SK-N-SH treated with all-trans-retinoic acid at 6 μM for 48 hours (cell line): ENCODE measurements around the gene ANO9.

Source experiments
- ATAC-seq: fragments of 200-7000 bp; cut with Tn5 transposase; 3 replicates; pipeline ENCODE4 v1.9.1; 2020; ENCODE audit warnings: mild to moderate bottlenecking, moderate library complexity
- ARNTL ChIP-seq: fragments of 450-650 bp; formaldehyde crosslinking; IDR thresholded peaks from 2 replicates; pipeline ENCODE4 v1.5.0; 2020; ENCODE audit warnings: low read depth, mild to moderate bottlenecking, moderate library complexity, borderline replicate concordance
- BACH2 ChIP-seq: fragments of 250-450 bp; sonication (Bioruptor Pico); IDR thresholded peaks from 2 replicates; pipeline ENCODE4 v1.9.0; 2021; ENCODE audit warnings: mild to moderate bottlenecking, borderline replicate concordance
- CSDC2 ChIP-seq: fragments of 250-450 bp; sonication (Bioruptor Pico); IDR thresholded peaks from 2 replicates; pipeline ENCODE4 v1.5.0; 2020; ENCODE audit warnings: mild to moderate bottlenecking, moderate library complexity
- ESRRG ChIP-seq: fragments of 250-450 bp; sonication (Bioruptor Pico); IDR thresholded peaks from 2 replicates; pipeline ENCODE4 v1.6.1; 2021; ENCODE audit warnings: mild to moderate bottlenecking
- GLIS3 ChIP-seq: fragments of 250-450 bp; sonication (Bioruptor Pico); IDR thresholded peaks from 2 replicates; pipeline ENCODE4 v1.5.0; 2020; ENCODE audit warnings: mild to moderate bottlenecking, moderate library complexity
- ISL1 ChIP-seq: fragments of 250-450 bp; sonication (Bioruptor Pico); IDR thresholded peaks from 2 replicates; pipeline ENCODE4 v2.1.2; 2022; ENCODE audit warnings: mild to moderate bottlenecking, moderate library complexity
- OSR1 ChIP-seq: fragments of 250-450 bp; sonication (Bioruptor Pico); IDR thresholded peaks from 2 replicates; pipeline ENCODE4 v1.8.0; 2022; ENCODE audit warnings: moderate library complexity, mild to moderate bottlenecking, inconsistent platforms
- PPARA ChIP-seq: fragments of 250-450 bp; sonication (Bioruptor Pico); IDR thresholded peaks from 2 replicates; pipeline ENCODE4 v1.5.0; 2020; ENCODE audit warnings: mild to moderate bottlenecking, borderline replicate concordance
- RARB ChIP-seq: fragments of 250-450 bp; sonication (Bioruptor Pico); IDR thresholded peaks from 2 replicates; pipeline ENCODE4 v1.8.0; 2021; ENCODE audit warnings: mild to moderate bottlenecking, moderate library complexity
- SNAI2 ChIP-seq: fragments of 250-450 bp; sonication (Bioruptor Pico); IDR thresholded peaks from 2 replicates; pipeline ENCODE4 v1.5.0; 2020; ENCODE audit warnings: mild to moderate bottlenecking, moderate library complexity
- TCF4 ChIP-seq: fragments of 250-450 bp; sonication (Bioruptor Pico); IDR thresholded peaks from 2 replicates; pipeline ENCODE4 v1.8.0; 2021; ENCODE audit warnings: mild to moderate bottlenecking, moderate library complexity, borderline replicate concordance
- TOX ChIP-seq: fragments of 250-450 bp; sonication (Bioruptor Pico); IDR thresholded peaks from 2 replicates; pipeline ENCODE4 v1.8.0; 2021; ENCODE audit warnings: mild to moderate bottlenecking, moderate library complexity, borderline replicate concordance
- ZC3H10 ChIP-seq: fragments of 250-450 bp; sonication (Bioruptor Pico); IDR thresholded peaks from 2 replicates; pipeline ENCODE4 v1.5.1; 2021; ENCODE audit warnings: mild to moderate bottlenecking, moderate library complexity
- ZFP3 ChIP-seq: fragments of 250-450 bp; sonication (Bioruptor Pico); IDR thresholded peaks from 2 replicates; pipeline ENCODE4 v1.5.0; 2020; ENCODE audit warnings: mild to moderate bottlenecking, moderate library complexity
- ZFP30 ChIP-seq: fragments of 450-650 bp; formaldehyde crosslinking; IDR thresholded peaks from 2 replicates; pipeline ENCODE4 v1.5.0; 2022; ENCODE audit warnings: mild to moderate bottlenecking, moderate library complexity
- ZNF565 ChIP-seq: fragments of 450-650 bp; formaldehyde crosslinking; conservative IDR thresholded peaks from 2 replicates; pipeline ENCODE4 v1.5.0; 2020; ENCODE audit warnings: low read depth, mild to moderate bottlenecking, moderate library complexity
- ZNF70 ChIP-seq: fragments of 450-650 bp; formaldehyde crosslinking; IDR thresholded peaks from 2 replicates; pipeline ENCODE4 v1.5.0; 2020; ENCODE audit warnings: mild to moderate bottlenecking, moderate library complexity
- ZNF8 ChIP-seq: fragments of 450-650 bp; formaldehyde crosslinking; IDR thresholded peaks from 2 replicates; pipeline ENCODE4 v1.5.0; 2020; ENCODE audit warnings: mild to moderate bottlenecking, moderate library complexity
- TF ChIP-seq, protein P1 (sequence below): fragments of 250-450 bp; sonication (Bioruptor Pico); IDR thresholded peaks from 2 replicates; pipeline ENCODE4 v1.5.1; 2021; ENCODE audit warnings: mild to moderate bottlenecking, moderate library complexity
- TF ChIP-seq, protein P2 (sequence below): fragments of 250-450 bp; sonication (Bioruptor Pico); IDR thresholded peaks from 2 replicates; pipeline ENCODE4 v1.8.0; 2021; ENCODE audit warnings: low read depth, mild to moderate bottlenecking, moderate library complexity, borderline replicate concordance
- TF ChIP-seq, protein P3 (sequence below): fragments of 250-450 bp; sonication (Bioruptor Pico); IDR thresholded peaks from 2 replicates; pipeline ENCODE4 v1.8.0; 2020; ENCODE audit warnings: mild to moderate bottlenecking, moderate library complexity, borderline replicate concordance

Gene ANO9

DNA sequence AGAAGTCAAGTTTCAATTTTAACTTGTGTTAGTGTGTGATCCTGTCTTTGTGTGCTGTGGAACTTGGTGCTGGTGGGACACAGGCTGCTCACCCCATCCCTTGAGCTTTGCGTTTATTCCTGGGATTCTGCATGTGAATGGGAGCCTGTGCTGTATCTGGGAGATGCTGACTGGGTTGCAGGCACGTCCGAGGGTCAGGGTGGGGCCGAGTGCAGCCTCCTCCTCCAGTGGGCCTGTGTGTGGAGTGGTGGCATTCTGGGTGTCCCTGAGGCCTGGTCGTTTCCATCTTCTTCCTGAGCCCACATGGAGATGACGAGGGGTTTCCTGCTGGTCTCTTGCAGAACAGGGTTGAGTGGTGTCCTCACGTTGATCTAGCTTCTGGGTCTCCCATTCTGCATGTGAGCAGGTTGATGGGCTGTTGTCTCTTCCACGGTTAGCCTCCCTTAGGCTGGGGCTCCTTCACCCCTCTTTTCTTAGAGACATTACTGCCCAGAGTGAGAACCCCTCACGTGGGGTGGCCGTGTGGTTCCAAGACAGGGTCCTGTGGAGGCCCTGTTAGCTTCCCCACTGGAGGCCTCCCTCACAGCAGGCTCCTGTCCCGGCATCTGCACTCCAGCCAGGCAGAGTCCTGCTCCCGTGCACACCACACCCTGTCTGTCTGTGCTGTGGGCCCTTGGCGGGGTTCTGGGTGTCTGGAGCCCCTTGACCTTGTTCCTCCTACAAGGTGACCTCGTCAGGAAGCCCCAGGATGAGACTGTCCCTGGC lies 13.2 kb upstream of the ANO9 start:
- TF ChIP-seq TCF4 (CRISPR knock-in tag) (no peak), OSR1 (CRISPR knock-in tag) (no peak), ZNF70 (no peak), ZFP30 (CRISPR knock-in tag) (no peak), ISL1 (CRISPR knock-in tag) (no peak), RARB (CRISPR knock-in tag) (no peak), CSDC2 (CRISPR knock-in tag) (no peak), ESRRG (CRISPR knock-in tag) (no peak), ZC3H10 (CRISPR knock-in tag) (no peak), ZNF8 (CRISPR knock-in tag) (no peak), PPARA (no peak), ZFP3 (CRISPR knock-in tag) (no peak)
- TF ChIP-seq, protein P1, sequence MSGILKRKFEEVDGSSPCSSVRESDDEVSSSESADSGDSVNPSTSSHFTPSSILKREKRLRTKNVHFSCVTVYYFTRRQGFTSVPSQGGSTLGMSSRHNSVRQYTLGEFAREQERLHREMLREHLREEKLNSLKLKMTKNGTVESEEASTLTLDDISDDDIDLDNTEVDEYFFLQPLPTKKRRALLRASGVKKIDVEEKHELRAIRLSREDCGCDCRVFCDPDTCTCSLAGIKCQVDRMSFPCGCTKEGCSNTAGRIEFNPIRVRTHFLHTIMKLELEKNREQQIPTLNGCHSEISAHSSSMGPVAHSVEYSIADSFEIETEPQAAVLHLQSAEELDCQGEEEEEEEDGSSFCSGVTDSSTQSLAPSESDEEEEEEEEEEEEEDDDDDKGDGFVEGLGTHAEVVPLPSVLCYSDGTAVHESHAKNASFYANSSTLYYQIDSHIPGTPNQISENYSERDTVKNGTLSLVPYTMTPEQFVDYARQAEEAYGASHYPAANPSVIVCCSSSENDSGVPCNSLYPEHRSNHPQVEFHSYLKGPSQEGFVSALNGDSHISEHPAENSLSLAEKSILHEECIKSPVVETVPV (CRISPR knock-in tag) = no peak
- ATAC-seq = no peak

DNA sequence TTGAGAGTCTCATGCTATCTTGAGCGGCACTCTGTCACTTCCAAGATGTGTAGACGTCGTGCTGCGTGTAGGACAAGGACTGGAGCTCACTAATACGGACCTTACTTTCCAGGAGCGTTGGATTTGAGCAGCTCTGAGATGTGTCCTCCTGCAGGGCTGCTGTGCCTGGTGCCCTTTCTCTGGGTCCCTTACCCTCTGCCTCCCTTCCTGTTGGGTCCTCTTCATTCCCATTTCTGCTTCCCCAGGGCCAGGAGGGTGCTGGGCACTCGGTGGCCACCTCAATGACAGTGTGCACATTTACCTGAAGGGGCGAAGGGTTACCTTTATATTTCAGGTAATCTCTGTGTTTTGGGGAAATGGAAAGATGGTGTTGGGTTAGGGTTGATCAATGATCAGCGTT lies 12.2 kb upstream of the ANO9 start:
- no peak for ATAC-seq
- no peak for TF ChIP-seq BACH2 (CRISPR knock-in tag)
- no peak for TF ChIP-seq GLIS3

DNA sequence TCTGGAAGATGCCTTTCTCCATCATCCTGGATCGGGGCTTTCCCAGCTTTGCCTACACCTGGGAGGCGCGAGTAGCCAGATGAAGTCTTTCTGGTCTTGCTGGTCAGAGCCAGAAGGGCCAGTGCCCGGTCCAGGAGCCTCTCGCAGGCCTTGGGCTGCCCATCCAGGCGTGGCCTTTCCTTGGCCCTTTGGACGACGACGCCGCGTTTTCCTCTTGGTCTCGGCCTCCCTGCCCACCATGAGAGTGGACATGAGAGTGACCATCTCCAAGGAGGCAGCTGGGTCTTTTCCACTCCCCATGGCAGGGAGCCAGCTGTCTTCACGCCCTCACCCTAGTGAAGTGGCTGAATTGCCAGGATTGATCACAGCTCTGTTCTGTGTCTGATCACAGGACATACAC lies 11.8 kb upstream of the ANO9 start:
- no peak for TF ChIP-seq PPARA
- no peak for TF ChIP-seq ZC3H10 (CRISPR knock-in tag)
- TF ChIP-seq, protein P1 (CRISPR knock-in tag) = no peak
- no peak for TF ChIP-seq SNAI2
- no peak for ATAC-seq

DNA sequence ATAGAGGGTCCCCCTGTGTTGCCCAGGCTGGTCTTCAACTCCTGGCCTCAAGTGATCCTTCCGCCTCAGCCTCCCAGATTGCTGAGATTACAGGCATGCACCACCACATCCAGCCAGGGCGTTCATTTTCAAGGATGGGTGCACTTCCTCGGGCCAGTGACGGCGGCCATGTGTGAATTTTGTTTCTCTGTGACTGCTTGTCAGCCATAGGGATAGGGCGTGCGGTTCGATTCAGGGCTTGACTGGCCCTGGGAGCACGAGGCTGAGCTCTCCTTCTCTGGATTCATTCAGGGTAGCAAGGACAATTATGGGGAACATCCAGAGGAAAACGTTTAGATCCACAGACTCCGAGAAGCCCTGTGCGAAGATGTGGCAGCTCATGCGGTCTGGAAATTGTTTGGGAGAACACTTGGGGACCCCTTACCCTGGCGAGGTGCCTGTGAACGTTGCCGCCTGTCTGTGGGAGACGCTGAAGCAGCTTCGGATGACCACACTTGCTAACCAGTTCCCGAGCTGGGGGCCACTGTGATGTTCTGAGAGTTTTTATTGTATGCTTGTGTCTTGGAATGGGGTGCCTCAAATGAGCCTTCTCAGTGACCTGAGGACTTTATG lies 11.2 kb upstream of the ANO9 start:
- no peak for ATAC-seq
- no peak for TF ChIP-seq TCF4 (CRISPR knock-in tag)
- no peak for TF ChIP-seq SNAI2

DNA sequence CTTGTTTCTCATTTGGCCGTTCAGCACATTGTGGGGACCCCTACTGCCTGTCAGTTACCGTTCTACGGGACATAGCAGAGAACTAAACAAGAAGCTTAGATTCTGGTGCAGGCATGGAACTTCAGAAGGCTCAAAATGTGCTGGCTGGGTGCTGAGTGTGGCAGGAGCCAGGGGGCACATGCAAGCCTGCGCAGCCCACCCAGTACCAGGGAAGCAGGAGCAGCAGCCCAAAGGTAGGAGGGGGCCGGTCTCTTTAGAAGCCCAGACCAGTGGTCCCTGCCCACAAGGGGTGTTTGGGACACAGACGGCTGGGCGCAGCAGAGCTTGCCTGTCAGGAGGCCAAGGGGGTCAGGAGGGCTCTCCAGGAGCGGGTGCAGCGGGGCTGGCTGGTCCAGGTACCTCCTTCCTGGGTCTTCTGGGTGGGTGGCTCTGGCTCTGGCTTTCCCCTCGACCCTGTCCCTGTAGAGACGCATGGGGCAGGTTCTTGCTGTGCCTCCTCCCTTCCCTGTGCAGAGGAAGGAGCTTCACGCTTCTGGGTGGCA lies 10.5 kb upstream of the ANO9 start:
- TF ChIP-seq ISL1 (CRISPR knock-in tag) (no peak), SNAI2 (no peak), ZC3H10 (CRISPR knock-in tag) (no peak), ARNTL (no peak), GLIS3 (no peak), PPARA (no peak), TCF4 (CRISPR knock-in tag) (no peak), ZFP3 (CRISPR knock-in tag) (no peak), ZFP30 (CRISPR knock-in tag) (no peak), BACH2 (CRISPR knock-in tag) (no peak), TOX (CRISPR knock-in tag) (no peak), ZNF565 (no peak), RARB (CRISPR knock-in tag) (no peak), ZNF8 (CRISPR knock-in tag) (no peak), CSDC2 (CRISPR knock-in tag) (no peak)
- TF ChIP-seq, protein P2, sequence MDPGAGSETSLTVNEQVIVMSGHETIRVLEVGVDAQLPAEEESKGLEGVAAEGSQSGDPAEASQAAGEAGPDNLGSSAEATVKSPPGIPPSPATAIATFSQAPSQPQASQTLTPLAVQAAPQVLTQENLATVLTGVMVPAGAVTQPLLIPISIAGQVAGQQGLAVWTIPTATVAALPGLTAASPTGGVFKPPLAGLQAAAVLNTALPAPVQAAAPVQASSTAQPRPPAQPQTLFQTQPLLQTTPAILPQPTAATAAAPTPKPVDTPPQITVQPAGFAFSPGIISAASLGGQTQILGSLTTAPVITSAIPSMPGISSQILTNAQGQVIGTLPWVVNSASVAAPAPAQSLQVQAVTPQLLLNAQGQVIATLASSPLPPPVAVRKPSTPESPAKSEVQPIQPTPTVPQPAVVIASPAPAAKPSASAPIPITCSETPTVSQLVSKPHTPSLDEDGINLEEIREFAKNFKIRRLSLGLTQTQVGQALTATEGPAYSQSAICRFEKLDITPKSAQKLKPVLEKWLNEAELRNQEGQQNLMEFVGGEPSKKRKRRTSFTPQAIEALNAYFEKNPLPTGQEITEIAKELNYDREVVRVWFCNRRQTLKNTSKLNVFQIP (CRISPR knock-in tag) = no peak
- TF ChIP-seq, protein P1 (CRISPR knock-in tag) = no peak
- TF ChIP-seq, protein P3, sequence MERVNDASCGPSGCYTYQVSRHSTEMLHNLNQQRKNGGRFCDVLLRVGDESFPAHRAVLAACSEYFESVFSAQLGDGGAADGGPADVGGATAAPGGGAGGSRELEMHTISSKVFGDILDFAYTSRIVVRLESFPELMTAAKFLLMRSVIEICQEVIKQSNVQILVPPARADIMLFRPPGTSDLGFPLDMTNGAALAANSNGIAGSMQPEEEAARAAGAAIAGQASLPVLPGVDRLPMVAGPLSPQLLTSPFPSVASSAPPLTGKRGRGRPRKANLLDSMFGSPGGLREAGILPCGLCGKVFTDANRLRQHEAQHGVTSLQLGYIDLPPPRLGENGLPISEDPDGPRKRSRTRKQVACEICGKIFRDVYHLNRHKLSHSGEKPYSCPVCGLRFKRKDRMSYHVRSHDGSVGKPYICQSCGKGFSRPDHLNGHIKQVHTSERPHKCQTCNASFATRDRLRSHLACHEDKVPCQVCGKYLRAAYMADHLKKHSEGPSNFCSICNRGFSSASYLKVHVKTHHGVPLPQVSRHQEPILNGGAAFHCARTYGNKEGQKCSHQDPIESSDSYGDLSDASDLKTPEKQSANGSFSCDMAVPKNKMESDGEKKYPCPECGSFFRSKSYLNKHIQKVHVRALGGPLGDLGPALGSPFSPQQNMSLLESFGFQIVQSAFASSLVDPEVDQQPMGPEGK (CRISPR knock-in tag) = no peak
- ATAC-seq = no peak
